Stromal cell of bone marrow (primary cell): Measurements from ENCODE around the gene NOB1.
"Not testable (repeated sequence)": the region's sequence is repeated elsewhere in the genome, so short reads cannot be mapped to it uniquely, and the experiment has no call there.

Source experiments
- DNase-seq: peaks from one replicate; pipeline ENCODE4 v3.0.0-alpha.2; 2012; ENCODE audit warnings: low read depth

Gene NOB1

GRCh38 chr16:69754469-69755310, at the start of gene NOB1:
Gene NOB1 (minus strand): TSS chr16:69754926. CDS start chr16:69754910, 16 bp downstream.
- peak; percentile 87 for DNase-seq

- DNase-seq: peak; percentile 6
Measured at GRCh38 chr16:69804297-69804696, 49.6 kb upstream of the NOB1 start.

- no peak for DNase-seq
Measured at GRCh38 chr16:69799611-69800031, 44.9 kb upstream of the NOB1 start.

- peak; percentile 13 for DNase-seq
Measured at GRCh38 chr16:69798466-69798865, 43.7 kb upstream of the NOB1 start.

- DNase-seq: peak; percentile 59
Measured at GRCh38 chr16:69796285-69797118, 41.8 kb upstream of the NOB1 start.

- DNase-seq: no peak
Measured at GRCh38 chr16:69794486-69794885, 39.8 kb upstream of the NOB1 start.

GRCh38 chr16:69793526-69793925, 38.8 kb upstream of the NOB1 start:
- DNase-seq: no peak

- not testable (repeated sequence) for DNase-seq
Measured at GRCh38 chr16:69791391-69791847, 36.7 kb upstream of the NOB1 start.

- no peak for DNase-seq
Measured at GRCh38 chr16:69787883-69788282, 33.2 kb upstream of the NOB1 start.

- no peak for DNase-seq
Measured at GRCh38 chr16:69784586-69784985, 29.9 kb upstream of the NOB1 start.

GRCh38 chr16:69781118-69781517, 26.4 kb upstream of the NOB1 start:
- no peak for DNase-seq

- DNase-seq: no peak
Measured at GRCh38 chr16:69779724-69780123, 25.0 kb upstream of the NOB1 start.

GRCh38 chr16:69775563-69775962, 20.8 kb upstream of the NOB1 start:
- DNase-seq: no peak

- DNase-seq: no peak
Measured at GRCh38 chr16:69773260-69773947, 18.7 kb upstream of the NOB1 start.

GRCh38 chr16:69771651-69771967, 16.9 kb upstream of the NOB1 start:
- DNase-seq: no peak

- DNase-seq: no peak
Measured at GRCh38 chr16:69769404-69769803, 14.7 kb upstream of the NOB1 start.

GRCh38 chr16:69768666-69769065, 13.9 kb upstream of the NOB1 start:
- no peak for DNase-seq

- DNase-seq: no peak
Measured at GRCh38 chr16:69767459-69768229, 12.9 kb upstream of the NOB1 start.

- DNase-seq: no peak
Measured at GRCh38 chr16:69763599-69763942, 8.8 kb upstream of the NOB1 start.

- DNase-seq: no peak
Measured at GRCh38 chr16:69762814-69763598, 8.3 kb upstream of the NOB1 start.
